Measurements from ENCODE around the gene LIN37.
A peak's percentile ranks its signal among the peaks of the same experiment; 100 is the strongest.

LIN37 gene

GRCh38 chr19:35755550-35756376, 7.4 kb downstream of the LIN37 start:
- DNase-seq (ENCODE audit: low read depth) = no peak
- TF ChIP-seq CTCF (IDR thresholded peaks at IDR 0.05; ENCODE audit: control insufficient read depth, extremely low read depth, insufficient read depth) = no peak
- no peak overlapping the region for H3K4me3 ChIP-seq (ENCODE audit: low read depth, low read length)

- H3K4me3 ChIP-seq (ENCODE audit: low read depth, low read length) = peak within 1 kb of the TSS; percentile 96
- DNase-seq (ENCODE audit: low read depth) = no peak
- TF ChIP-seq CTCF (IDR thresholded peaks at IDR 0.05; ENCODE audit: control insufficient read depth, extremely low read depth, insufficient read depth) = no peak
Measured at GRCh38 chr19:35756377-35757230, 8.2 kb downstream of the LIN37 start, which contains the start of gene HSPB6. Gene HSPB6 (minus strand): TSS chr19:35757029. CDS start chr19:35757008, 21 bp downstream.

DNA sequence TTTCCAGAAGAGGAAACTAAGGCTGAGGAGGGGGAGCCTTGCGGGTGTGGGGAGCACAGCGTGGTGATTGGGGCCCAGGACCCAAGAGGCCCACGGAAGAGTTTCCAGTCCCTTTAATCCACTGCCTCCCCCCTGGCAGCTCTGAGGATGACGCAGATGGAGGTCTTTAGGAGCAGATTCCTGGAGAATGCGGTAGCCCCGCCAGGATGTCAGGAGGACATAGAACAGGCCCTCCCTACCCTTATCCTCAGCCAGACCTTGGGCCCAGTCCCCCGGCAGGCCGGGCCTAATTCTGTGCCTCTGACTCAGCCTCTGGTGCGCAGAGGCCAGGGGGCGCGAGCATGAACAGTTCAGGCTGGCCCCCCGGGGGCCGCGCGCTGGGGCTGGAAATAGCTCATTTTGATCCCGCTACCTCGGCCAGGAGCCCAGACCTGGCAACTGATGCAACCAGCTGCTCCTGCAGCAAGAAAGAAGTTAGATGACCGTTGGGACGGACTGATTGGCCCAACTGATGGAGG, 8.9 kb downstream of the LIN37 start:
- DNase-seq (ENCODE audit: low read depth) = no peak
- no peak for TF ChIP-seq CTCF (IDR thresholded peaks at IDR 0.05; ENCODE audit: control insufficient read depth, extremely low read depth, insufficient read depth)

GRCh38 chr19:35757749-35758608, 9.6 kb downstream of the LIN37 start, which contains the start of gene PROSER3:
Gene PROSER3 (plus strand): TSS chr19:35758176. CDS start chr19:35758216, 40 bp downstream.
- TF ChIP-seq CTCF (IDR thresholded peaks at IDR 0.05; ENCODE audit: control insufficient read depth, extremely low read depth, insufficient read depth) = no peak
- DNase-seq (ENCODE audit: low read depth) = peak; percentile 98
- peak within 1 kb of the TSS; percentile 96 for H3K4me3 ChIP-seq (ENCODE audit: low read depth, low read length)

More for the DNA sequence above, 8.9 kb downstream of the LIN37 start:
- peak overlapping the region; percentile 96 for H3K4me3 ChIP-seq (ENCODE audit: low read depth, low read length)

DNA sequence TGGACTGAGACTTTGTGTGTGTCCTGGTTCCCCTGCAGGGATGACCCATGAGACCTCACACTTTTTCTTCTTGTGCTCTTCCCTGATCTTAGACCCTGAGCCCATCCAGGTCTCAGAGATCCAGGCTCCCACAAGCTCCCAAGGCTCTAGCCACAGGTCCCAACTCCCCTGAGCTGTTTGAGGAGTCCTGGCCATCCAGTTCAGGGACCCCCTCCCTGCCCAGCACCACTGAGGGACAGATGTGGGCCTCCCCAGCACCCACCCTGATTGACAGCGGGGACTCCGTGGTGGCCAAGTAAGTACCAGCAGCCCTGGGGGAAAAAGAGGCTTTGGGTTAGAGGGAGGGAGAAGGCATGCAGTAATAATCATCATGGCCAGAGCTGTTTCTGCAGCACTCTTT, 11.3 kb downstream of the LIN37 start:
- no peak overlapping the region for H3K4me3 ChIP-seq (ENCODE audit: low read depth, low read length)
- no peak for DNase-seq (ENCODE audit: low read depth)

More for the DNA sequence above, 11.3 kb downstream of the LIN37 start:
- TF ChIP-seq CTCF (IDR thresholded peaks at IDR 0.05; ENCODE audit: control insufficient read depth, extremely low read depth, insufficient read depth) = no peak

Data from LNCaP clone FGC (cell line).